C4-2B (cell line): ENCODE results near the gene KCNMA1.

Experiments used
- H3K27ac ChIP-seq: fragments of 450-650 bp; 2 replicates; pipeline ENCODE4 v1.5.1; 2017
- CTCF ChIP-seq: fragments of 450-650 bp; conservative IDR thresholded peaks from 2 replicates; pipeline ENCODE4 v1.5.1; 2017; ENCODE audit warnings: mild to moderate bottlenecking
- ZFX ChIP-seq: fragments of 450-650 bp; IDR thresholded peaks from 2 replicates; pipeline ENCODE4 v1.6.1; 2017

KCNMA1 gene

GRCh38 chr10:77380191-77380590, 257.4 kb downstream of the KCNMA1 start:
- H3K27ac ChIP-seq = no peak overlapping the region
- TF ChIP-seq CTCF = no peak
- no peak for TF ChIP-seq ZFX

- H3K27ac ChIP-seq = no peak overlapping the region
- TF ChIP-seq CTCF (no peak), ZFX (no peak)
These were observed 258.9 kb downstream of the KCNMA1 start for GRCh38 chr10:77378366-77379349.

- H3K27ac ChIP-seq = no peak overlapping the region
These were observed 259.8 kb downstream of the KCNMA1 start for GRCh38 chr10:77377678-77378352.

GRCh38 chr10:77377034-77377433, 260.6 kb downstream of the KCNMA1 start:
- no peak for TF ChIP-seq CTCF
- no peak for TF ChIP-seq ZFX
- H3K27ac ChIP-seq = no peak overlapping the region

More at GRCh38 chr10:77377678-77378352, 259.8 kb downstream of the KCNMA1 start:
- TF ChIP-seq CTCF (no peak), ZFX (no peak)

- TF ChIP-seq ZFX (no peak), CTCF (no peak)
These were observed 263.4 kb downstream of the KCNMA1 start for GRCh38 chr10:77374189-77374656.

GRCh38 chr10:77371848-77372799, 265.5 kb downstream of the KCNMA1 start:
- no peak for TF ChIP-seq ZFX
- TF ChIP-seq CTCF = no peak
- H3K27ac ChIP-seq = peak overlapping the region; percentile 97

More at GRCh38 chr10:77374189-77374656, 263.4 kb downstream of the KCNMA1 start:
- H3K27ac ChIP-seq = peak overlapping the region; percentile 26; the same call in 1 of the 2 replicates
